ENCODE measurements around the gene GATB.

The GATB gene

GRCh38 chr4:151792995-151793394 is 32.2 kb upstream of the GATB start (continued):
- no peak for TF ChIP-seq ZNF677 (tag by site-specific recombination; IDR thresholded peaks at IDR 0.05)
- no peak for TF ChIP-seq SP3 (tag by site-specific recombination; IDR thresholded peaks at IDR 0.05)
- no peak for TF ChIP-seq ZNF148 (tag by site-specific recombination; IDR thresholded peaks at IDR 0.05; ENCODE audit: borderline replicate concordance)
- TF ChIP-seq ZNF404 (tag by site-specific recombination; IDR thresholded peaks at IDR 0.05), result no peak
- TF ChIP-seq ZNF248 (tag by site-specific recombination; IDR thresholded peaks at IDR 0.05), result no peak

- Histone ChIP-seq H3K4me1 (ENCODE audit: control insufficient read depth, insufficient read depth, low read length) (no peaks in the 10 kb centered on the region), H3K27ac (ENCODE audit: extremely low read depth, low read depth, low read length) (no peak overlapping the region), H3K4me3 (ENCODE audit: low read depth, low read length) (no peak overlapping the region), H3K9me3 (ENCODE audit: control insufficient read depth, insufficient read depth, low read depth, low read length) (no peaks in the 10 kb centered on the region), H3K36me3 (ENCODE audit: control insufficient read depth in 2 of 2, insufficient read depth in 1 of 2, low read length in 2 of 2) (no peaks in the 10 kb centered on the region)
- TF ChIP-seq BCL11B (tag by site-specific recombination; IDR thresholded peaks at IDR 0.05; ENCODE audit: low read depth) (no peak), TRIM28 (IDR thresholded peaks at IDR 0.05; ENCODE audit: borderline replicate concordance, low read length) (no peak), GLIS1 (tag by site-specific recombination; IDR thresholded peaks at IDR 0.05) (no peak), MEIS1 (CRISPR knock-in tag; IDR thresholded peaks at IDR 0.05; ENCODE audit: borderline replicate concordance) (no peak), ZNF24 (tag by site-specific recombination; IDR thresholded peaks at IDR 0.05) (no peak), KLF17 (tag by site-specific recombination; IDR thresholded peaks at IDR 0.05) (no peak), ZNF157 (tag by site-specific recombination; IDR thresholded peaks at IDR 0.05) (no peak), ZNF133 (tag by site-specific recombination; IDR thresholded peaks at IDR 0.05) (no peak), ZNF624 (tag by site-specific recombination; IDR thresholded peaks at IDR 0.05) (no peak), ZSCAN23 (tag by site-specific recombination; IDR thresholded peaks at IDR 0.05) (no peak)
- ChIA-PET POLR2A (no interaction called here), CTCF (no interaction called here)
Measured at GRCh38 chr4:151792530-151792929, 31.7 kb upstream of the GATB start.

- ChIA-PET POLR2A (no interaction called here), CTCF (no interaction called here)
- Histone ChIP-seq H3K4me3 (ENCODE audit: low read depth, low read length) (no peak overlapping the region), H3K4me1 (ENCODE audit: control insufficient read depth, insufficient read depth, low read length) (no peaks in the 10 kb centered on the region), H3K27ac (ENCODE audit: extremely low read depth, low read depth, low read length) (no peak overlapping the region), H3K9me3 (ENCODE audit: control insufficient read depth, insufficient read depth, low read depth, low read length) (no peaks in the 10 kb centered on the region), H3K36me3 (ENCODE audit: control insufficient read depth in 2 of 2, insufficient read depth in 1 of 2, low read length in 2 of 2) (no peaks in the 10 kb centered on the region)
- TF ChIP-seq ZNF768 (tag by site-specific recombination; IDR thresholded peaks at IDR 0.05) (no peak), ZNF585B (tag by site-specific recombination; IDR thresholded peaks at IDR 0.05) (no peak), ZNF292 (tag by site-specific recombination; IDR thresholded peaks at IDR 0.05; ENCODE audit: borderline replicate concordance, low read depth) (no peak)
Measured at GRCh38 chr4:151788021-151788420, 27.2 kb upstream of the GATB start.

- ChIA-PET CTCF (interaction anchor here (0.7 kb wide), 2 partner anchors 13 to 16 kb away, joined by 3 read pairs; no protein-coding TSS in a partner anchor), POLR2A (no interaction called here)
- Histone ChIP-seq H3K4me3 (ENCODE audit: low read depth, low read length) (no peak overlapping the region), H3K27ac (ENCODE audit: extremely low read depth, low read depth, low read length) (no peak overlapping the region), H3K9me3 (ENCODE audit: control insufficient read depth, insufficient read depth, low read depth, low read length) (no peaks in the 10 kb centered on the region), H3K4me1 (ENCODE audit: control insufficient read depth, insufficient read depth, low read length) (no peaks in the 10 kb centered on the region), H3K36me3 (ENCODE audit: control insufficient read depth in 2 of 2, insufficient read depth in 1 of 2, low read length in 2 of 2) (no peaks in the 10 kb centered on the region)
- TF ChIP-seq OSR2 (tag by site-specific recombination; IDR thresholded peaks at IDR 0.05) (no peak), ATF2 (tag by site-specific recombination; IDR thresholded peaks at IDR 0.05; ENCODE audit: low read depth) (no peak), ZNF146 (tag by site-specific recombination; IDR thresholded peaks at IDR 0.05) (no peak), PRDM1 (tag by site-specific recombination; IDR thresholded peaks at IDR 0.05) (no peak), ZBTB8A (tag by site-specific recombination; IDR thresholded peaks at IDR 0.05) (no peak), ZNF677 (tag by site-specific recombination; IDR thresholded peaks at IDR 0.05) (no peak), WT1 (tag by site-specific recombination; IDR thresholded peaks at IDR 0.05) (no peak), ZNF555 (tag by site-specific recombination; conservative IDR thresholded peaks at IDR 0.05) (no peak), ZNF18 (tag by site-specific recombination; IDR thresholded peaks at IDR 0.05) (no peak)
Measured at GRCh38 chr4:151786158-151786495, 25.3 kb upstream of the GATB start.

Data from HEK293 (cell line).